ENCODE results near the gene NTSR1. TPM values are rescaled to one million over a fixed set of nuclear protein-coding genes. Genes with fewer than 3 reads are reported as not detected.

Gene NTSR1
- total and polyA plus RNA-seq, 9 donors = 0.05 to 0.23 (median 0.08) TPM; not detected in 5

GRCh38 chr20:62761759-62762131, 53.1 kb downstream of the NTSR1 start:
- no peaks in the 10 kb centered on the region for H3K27me3 ChIP-seq
- WGBS, 3 donors = 90 to 94% (median 93%) methylated on average over 6 of the region's 6 CpGs
- no peak overlapping the region for H3K4me3 ChIP-seq
- H3K36me3 ChIP-seq = no peaks in the 10 kb centered on the region
- DNase-seq = no peak
- no peak overlapping the region for H3K27ac ChIP-seq
- intact Hi-C loops (cut with DNase I) = no loop called here
- peaks cover 2% of the 10 kb centered on the region for H3K4me1 ChIP-seq (ENCODE audit: insufficient read depth)
- H3K9me3 ChIP-seq = no peaks in the 10 kb centered on the region
- TF ChIP-seq EP300 (IDR thresholded peaks at IDR 0.05) (no peak), POLR2A (IDR thresholded peaks at IDR 0.05) (no peak), CTCF (IDR thresholded peaks at IDR 0.05) (no peak)

DNA sequence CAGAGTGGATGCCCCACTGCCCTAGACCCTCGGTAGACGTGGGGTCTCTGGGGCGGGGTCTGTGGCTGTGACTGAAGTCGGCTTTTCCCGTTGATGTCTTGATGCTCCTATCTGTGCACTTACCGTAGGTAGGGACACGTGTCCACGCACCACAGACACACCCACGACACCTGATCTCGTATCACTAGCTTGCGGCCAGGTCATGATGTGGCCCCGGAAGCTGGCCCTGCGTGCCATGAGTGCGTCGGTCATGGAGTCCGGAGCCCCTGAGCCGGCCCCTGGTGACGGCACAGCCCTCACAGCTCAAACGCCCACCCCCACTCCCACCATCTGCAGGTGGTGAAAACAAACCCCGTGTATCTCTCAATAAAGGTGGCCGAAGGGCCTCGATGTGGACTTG, 53.7 kb downstream of the NTSR1 start:
- DNase-seq = no peak
- no peak for TF ChIP-seq EP300 (IDR thresholded peaks at IDR 0.05)
- TF ChIP-seq POLR2A (IDR thresholded peaks at IDR 0.05) = no peak
- no peak for TF ChIP-seq CTCF (IDR thresholded peaks at IDR 0.05)

GRCh38 chr20:62762801-62763368, 54.2 kb downstream of the NTSR1 start:
- 80 to 84% (median 83%) methylated on average over 14 to 16 of the region's 16 CpGs for WGBS, 3 donors
- Histone ChIP-seq H3K27ac (no peak overlapping the region), H3K36me3 (no peaks in the 10 kb centered on the region), H3K27me3 (no peaks in the 10 kb centered on the region), H3K9me3 (no peaks in the 10 kb centered on the region), H3K4me1 (ENCODE audit: insufficient read depth) (peaks cover 3% of the 10 kb centered on the region), H3K4me3 (no peak overlapping the region)
- TF ChIP-seq EP300 (IDR thresholded peaks at IDR 0.05) (no peak), CTCF (IDR thresholded peaks at IDR 0.05) (no peak)
- DNase-seq = no peak
- intact Hi-C loops (cut with DNase I) = no loop called here

More for the DNA sequence above, 53.7 kb downstream of the NTSR1 start:
- no peak overlapping the region for H3K27ac ChIP-seq
- H3K9me3 ChIP-seq = no peaks in the 10 kb centered on the region
- intact Hi-C loops (cut with DNase I) = no loop called here
- H3K36me3 ChIP-seq = no peaks in the 10 kb centered on the region
- WGBS, 3 donors = 83 to 86% (median 84%) methylated on average over 22 of the region's 22 CpGs
- no peaks in the 10 kb centered on the region for H3K27me3 ChIP-seq
- peaks cover 3% of the 10 kb centered on the region for H3K4me1 ChIP-seq (ENCODE audit: insufficient read depth)
- no peak overlapping the region for H3K4me3 ChIP-seq

GRCh38 chr20:62763404-62763803, 54.8 kb downstream of the NTSR1 start:
- no peaks in the 10 kb centered on the region for H3K27me3 ChIP-seq
- no peak for DNase-seq
- H3K4me3 ChIP-seq = no peak overlapping the region
- no peak for TF ChIP-seq CTCF (IDR thresholded peaks at IDR 0.05)
- no peak for TF ChIP-seq EP300 (IDR thresholded peaks at IDR 0.05)
- TF ChIP-seq POLR2A (IDR thresholded peaks at IDR 0.05) = no peak
- no peaks in the 10 kb centered on the region for H3K9me3 ChIP-seq
- no peak overlapping the region for H3K27ac ChIP-seq
- WGBS, 3 donors = 93 to 98% (median 95%) methylated on average over 4 of the region's 4 CpGs
- intact Hi-C loops (cut with DNase I) = no loop called here
- H3K36me3 ChIP-seq = no peaks in the 10 kb centered on the region
- H3K4me1 ChIP-seq (ENCODE audit: insufficient read depth) = peaks cover 7% of the 10 kb centered on the region

All from ovary (tissue), 9 donors.